SU-DHL-6 (cell line): Measurements from ENCODE around the gene HTR2C.
"Not testable (repeated sequence)": the region's sequence is repeated elsewhere in the genome, so short reads cannot be mapped to it uniquely, and the experiment has no call there.

Source experiments
- H2AFZ ChIP-seq: fragments of 200-600 bp; sonication (generic); 2 replicates; pipeline ENCODE4 v1.6.1; 2014; ENCODE audit warnings: low read depth, mild to moderate bottlenecking, moderate library complexity, mixed read lengths, antibody characterized with exemption, low read length; ENCODE audit not compliant: severe bottlenecking
- H3F3A ChIP-seq: fragments of 200-600 bp; shearing (Covaris generic); 2 replicates; pipeline ENCODE4 v1.6.0; 2016; ENCODE audit warnings: antibody characterized with exemption, mild to moderate bottlenecking; ENCODE audit not compliant: insufficient read depth
- H3K27ac ChIP-seq: fragments of 200-600 bp; sonication (generic); 2 replicates; pipeline ENCODE4 v1.5.1; 2016; ENCODE audit warnings: low read depth, mild to moderate bottlenecking, low read length, moderate library complexity, mixed read lengths
- H3K27me3 ChIP-seq: fragments of 200-600 bp; sonication (generic), shearing (Covaris generic); 2 replicates; pipeline ENCODE4 v1.6.0; 2014; ENCODE audit warnings: mild to moderate bottlenecking, low read length
- H3K36me3 ChIP-seq: fragments of 200-600 bp; sonication (generic); 2 replicates; pipeline ENCODE4 v1.6.1; 2014; ENCODE audit warnings: mild to moderate bottlenecking, low read length, mixed read lengths
- H3K4me2 ChIP-seq: fragments of 300-600, 200-600 bp; shearing (Covaris generic), sonication (generic); 2 replicates; pipeline ENCODE4 v1.6.0; 2014; ENCODE audit warnings: low read length, low read depth, mild to moderate bottlenecking; ENCODE audit not compliant: poor library complexity, severe bottlenecking
- H3K4me3 ChIP-seq: fragments of 200-600 bp; sonication (generic); 2 replicates; pipeline ENCODE4 v1.5.1; 2014; ENCODE audit warnings: antibody characterized with exemption, low read length, mild to moderate bottlenecking, mixed read lengths; ENCODE audit not compliant: insufficient read depth, poor library complexity, severe bottlenecking
- H3K79me2 ChIP-seq: fragments of 200-600 bp; sonication (generic); 2 replicates; pipeline ENCODE4 v1.6.1; 2014; ENCODE audit warnings: mild to moderate bottlenecking, low read length, moderate library complexity; ENCODE audit not compliant: insufficient read depth
- H3K9ac ChIP-seq: fragments of 200-600 bp; sonication (generic); 2 replicates; pipeline ENCODE4 v1.7.0; 2014; ENCODE audit warnings: mild to moderate bottlenecking, low read length
- H3K9me2 ChIP-seq: fragments of 200-600 bp; sonication (generic); replicated peaks from 2 replicates; pipeline ENCODE4 v1.6.1; 2014; ENCODE audit warnings: low read length; ENCODE audit not compliant: insufficient read depth
- H3K9me3 ChIP-seq: fragments of 200-600 bp; sonication (generic); 2 replicates; pipeline ENCODE4 v1.6.1; 2014; ENCODE audit warnings: low read length, mixed read lengths; ENCODE audit not compliant: insufficient read depth
- H4K20me1 ChIP-seq: fragments of 200-600 bp; sonication (generic); 2 replicates; pipeline ENCODE4 v1.6.1; 2014; ENCODE audit warnings: low read depth, mild to moderate bottlenecking, antibody characterized with exemption, low read length, moderate library complexity, mixed read lengths
- EZH2phosphoT487 ChIP-seq: fragments of 200-600 bp; sonication (generic), shearing (Covaris generic); conservative IDR thresholded peaks from 2 replicates; pipeline ENCODE4 v1.6.1; 2018; ENCODE audit warnings: mild to moderate bottlenecking, antibody characterized with exemption, low read length, moderate library complexity, mixed read lengths
- TF ChIP-seq, protein P1 (sequence below): fragments of 200-600 bp; sonication (generic); IDR thresholded peaks from one replicate; pipeline ENCODE4 v1.5.1; 2017; ENCODE audit warnings: antibody characterized with exemption, mild to moderate bottlenecking, low read length, moderate library complexity; ENCODE audit not compliant: insufficient read depth, poor library complexity, severe bottlenecking

The HTR2C gene

GRCh38 chrX:114932550-114932949 lies 348.7 kb downstream of the HTR2C start:
- TF ChIP-seq, protein P1, sequence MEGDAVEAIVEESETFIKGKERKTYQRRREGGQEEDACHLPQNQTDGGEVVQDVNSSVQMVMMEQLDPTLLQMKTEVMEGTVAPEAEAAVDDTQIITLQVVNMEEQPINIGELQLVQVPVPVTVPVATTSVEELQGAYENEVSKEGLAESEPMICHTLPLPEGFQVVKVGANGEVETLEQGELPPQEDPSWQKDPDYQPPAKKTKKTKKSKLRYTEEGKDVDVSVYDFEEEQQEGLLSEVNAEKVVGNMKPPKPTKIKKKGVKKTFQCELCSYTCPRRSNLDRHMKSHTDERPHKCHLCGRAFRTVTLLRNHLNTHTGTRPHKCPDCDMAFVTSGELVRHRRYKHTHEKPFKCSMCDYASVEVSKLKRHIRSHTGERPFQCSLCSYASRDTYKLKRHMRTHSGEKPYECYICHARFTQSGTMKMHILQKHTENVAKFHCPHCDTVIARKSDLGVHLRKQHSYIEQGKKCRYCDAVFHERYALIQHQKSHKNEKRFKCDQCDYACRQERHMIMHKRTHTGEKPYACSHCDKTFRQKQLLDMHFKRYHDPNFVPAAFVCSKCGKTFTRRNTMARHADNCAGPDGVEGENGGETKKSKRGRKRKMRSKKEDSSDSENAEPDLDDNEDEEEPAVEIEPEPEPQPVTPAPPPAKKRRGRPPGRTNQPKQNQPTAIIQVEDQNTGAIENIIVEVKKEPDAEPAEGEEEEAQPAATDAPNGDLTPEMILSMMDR: no peak
- no peak for TF ChIP-seq EZH2phosphoT487
- Histone ChIP-seq H2AFZ (no peak overlapping the region), H3F3A (no peaks in the 10 kb centered on the region)

GRCh38 chrX:114933291-114933690 lies 349.4 kb downstream of the HTR2C start:
- H3K27me3 ChIP-seq, H3K9ac ChIP-seq, H3K36me3 ChIP-seq, H3K4me3 ChIP-seq, H3K27ac ChIP-seq, H3K9me3 ChIP-seq, H3K4me2 ChIP-seq, H2AFZ ChIP-seq, H3K79me2 ChIP-seq, H3F3A ChIP-seq, H4K20me1 ChIP-seq, H3K9me2 ChIP-seq: not testable (repeated sequence)

More at GRCh38 chrX:114932550-114932949, 348.7 kb downstream of the HTR2C start:
- Histone ChIP-seq H3K36me3 (no peaks in the 10 kb centered on the region), H3K4me3 (no peak overlapping the region), H3K27ac (no peak overlapping the region), H3K9ac (no peak overlapping the region), H4K20me1 (no peaks in the 10 kb centered on the region), H3K9me3 (no peaks in the 10 kb centered on the region), H3K9me2 (no peaks in the 10 kb centered on the region), H3K4me2 (no peak overlapping the region), H3K27me3 (no peaks in the 10 kb centered on the region), H3K79me2 (no peaks in the 10 kb centered on the region)

- H3K4me3 ChIP-seq, H3K36me3 ChIP-seq, H3K27me3 ChIP-seq, H3K4me2 ChIP-seq, H3K79me2 ChIP-seq, H3F3A ChIP-seq, H3K9ac ChIP-seq, H3K9me2 ChIP-seq, H4K20me1 ChIP-seq, H2AFZ ChIP-seq, H3K27ac ChIP-seq, H3K9me3 ChIP-seq: not testable (repeated sequence)
These were observed 353.2 kb downstream of the HTR2C start for GRCh38 chrX:114937090-114937489.

DNA sequence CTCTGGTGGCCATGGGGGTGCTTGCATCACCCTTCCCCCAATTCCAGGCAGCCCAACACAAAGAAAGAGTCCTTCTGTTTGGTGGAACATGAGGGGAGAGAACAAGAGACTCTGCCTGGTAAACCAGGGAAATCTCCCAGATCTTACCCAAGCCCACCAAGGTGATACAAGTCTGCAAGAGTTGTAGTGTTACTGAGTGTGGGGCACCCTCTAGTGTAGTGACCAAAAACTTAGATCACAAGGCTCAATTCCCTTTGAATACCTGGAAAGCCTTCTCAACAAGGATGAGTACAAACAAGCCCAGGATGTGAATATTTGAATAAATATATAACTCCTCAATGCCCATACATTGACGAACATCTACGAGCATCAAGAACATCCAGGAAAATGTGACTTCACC lies 368.8 kb downstream of the HTR2C start:
- Histone ChIP-seq H3K9me3 (no peaks in the 10 kb centered on the region), H3K79me2 (no peaks in the 10 kb centered on the region), H3K4me2 (no peak overlapping the region), H3K27me3 (no peaks in the 10 kb centered on the region), H2AFZ (no peak overlapping the region), H3K36me3 (no peaks in the 10 kb centered on the region), H3K9me2 (no peaks in the 10 kb centered on the region), H3K4me3 (no peak overlapping the region), H3F3A (no peaks in the 10 kb centered on the region), H4K20me1 (no peaks in the 10 kb centered on the region), H3K27ac (no peak overlapping the region), H3K9ac (no peak overlapping the region)
- TF ChIP-seq EZH2phosphoT487: no peak
- TF ChIP-seq, protein P1: no peak
